SK-MEL-5 (cell line): ENCODE measurements around the gene NBAS. TPM values are rescaled to one million over a fixed set of nuclear protein-coding genes. Genes with fewer than 3 reads are reported as not detected.
A peak's percentile ranks its signal among the peaks of the same experiment; 100 is the strongest.

ENCODE experiments used
- DNase-seq: peaks from one replicate; pipeline ENCODE4 v3.0.0-alpha.2; 2016; ENCODE audit warnings: low read depth, low spot score
- in situ Hi-C: cut with HindIII; loops from 2 replicates; pipeline ENCODE4 v1.10.0; 2016; ENCODE audit warnings: low sequenced_read_pairs, high pct_unique_total_duplicates, low pct_unique_long_range_greater_than_20kb
- polyA plus RNA-seq, 2 experiments: library from polyadenylated mRNA; depleted of rRNA; stranded (reverse); fragments of >200 nt; gene quantifications; 2 replicates each; pipeline ENCODE4 v1.2.3, GENCODE V29; 2015
- total RNA-seq: library from RNA; depleted of rRNA; stranded (reverse); fragments of >200 nt; shearing (Covaris generic); gene quantifications from 2 replicates; pipeline ENCODE4 v1.2.3, GENCODE V29; 2014; rRNA removed

NBAS gene
- 59.4 and 59.6 TPM in 2 replicates for total RNA-seq
- polyA plus RNA-seq (2015; cell fraction: cytosol; rRNA removed): 19.2 and 23.4 TPM in 2 replicates
- 26.9 and 29.5 TPM in 2 replicates for polyA plus RNA-seq (2015; cell fraction: nucleus; rRNA removed)

DNA sequence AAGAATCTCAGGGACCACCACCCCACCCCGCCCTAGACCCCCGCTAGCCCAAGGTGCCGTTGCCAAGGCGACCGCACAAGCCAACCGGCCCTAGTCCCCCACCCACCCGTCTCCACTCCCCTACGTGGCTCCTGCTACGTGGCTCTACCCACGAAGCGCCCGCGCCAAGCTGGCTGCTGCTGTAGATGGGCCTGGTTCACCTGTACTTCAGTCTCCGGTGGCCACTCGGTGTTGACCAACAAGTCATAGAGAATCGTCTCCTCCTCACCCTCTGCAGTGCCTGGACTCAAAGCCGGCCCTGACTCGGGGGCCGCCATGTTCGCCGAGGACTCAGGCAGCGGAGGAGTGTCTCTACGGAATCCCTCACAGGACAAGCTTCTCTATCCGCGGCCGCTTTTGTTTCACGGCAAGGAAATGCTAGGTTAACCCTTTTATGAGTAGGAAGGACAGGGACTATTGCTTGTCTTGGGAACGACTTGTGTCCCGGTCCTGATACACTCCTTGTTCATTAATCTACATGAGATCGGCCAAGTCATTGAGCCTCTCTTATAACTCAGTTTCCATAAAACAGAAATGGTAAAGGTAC is at the start of gene NBAS:
TSS of gene NBAS (minus strand) at position 347 of the 586 bp plus-strand sequence. CDS start at position 317, 30 bp downstream.
- DNase-seq: peak; percentile 95
- in situ Hi-C loops: no loop called here

DNA sequence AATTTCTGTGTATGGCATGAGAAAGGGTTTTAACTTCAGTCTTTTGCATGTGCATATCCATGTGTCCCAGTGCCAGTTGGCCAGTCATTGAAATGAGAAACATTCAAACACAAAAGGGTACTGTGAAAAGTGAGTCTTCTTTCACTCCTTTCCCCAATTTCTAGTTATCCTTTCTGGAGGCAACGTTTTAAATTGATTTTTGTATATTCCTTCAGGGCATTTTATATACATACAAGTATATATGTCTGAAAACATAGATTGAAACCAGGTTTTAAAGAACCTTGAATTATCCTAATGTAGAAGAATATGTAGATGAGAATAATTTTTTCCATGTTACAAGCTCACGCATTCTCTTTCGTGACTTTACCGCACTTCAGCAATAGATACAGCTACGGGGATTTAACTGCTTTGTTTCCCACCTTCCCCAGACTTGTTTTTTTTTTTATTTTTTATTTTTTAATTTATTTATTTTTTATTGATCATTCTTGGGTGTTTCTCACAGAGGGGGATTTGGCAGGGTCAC is 49.4 kb upstream of the NBAS start:
- DNase-seq: no peak
- in situ Hi-C loops: no loop called here

- DNase-seq: no peak
- in situ Hi-C loops: no loop called here
These were observed 48.4 kb upstream of the NBAS start for GRCh38 chr2:15609341-15610042.

DNA sequence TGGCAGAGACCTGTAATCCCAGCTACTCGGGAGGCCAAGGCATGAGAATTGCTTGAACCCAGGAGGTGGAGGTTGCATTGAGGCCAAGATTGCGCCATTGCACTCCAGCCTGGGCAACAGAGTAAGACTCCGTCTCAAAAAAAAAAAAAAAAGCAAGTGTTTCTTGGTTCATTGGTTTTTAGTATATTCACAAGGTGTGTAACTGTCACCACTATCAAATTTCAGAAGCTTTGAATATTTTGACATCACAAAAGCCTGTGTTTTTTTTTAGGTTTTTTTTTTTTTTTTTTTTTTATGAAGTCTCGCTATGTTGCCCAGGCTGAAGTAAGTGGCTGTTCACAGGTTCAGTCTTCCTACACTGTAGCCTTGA is 47.2 kb upstream of the NBAS start:
- no peak for DNase-seq
- in situ Hi-C loops: no loop called here

- no peak for DNase-seq
- in situ Hi-C loops: no loop called here
These were observed 46.7 kb upstream of the NBAS start for GRCh38 chr2:15607709-15608391.

GRCh38 chr2:15606481-15607441 is 45.6 kb upstream of the NBAS start:
- no peak for DNase-seq
- in situ Hi-C loops: no loop called here

DNA sequence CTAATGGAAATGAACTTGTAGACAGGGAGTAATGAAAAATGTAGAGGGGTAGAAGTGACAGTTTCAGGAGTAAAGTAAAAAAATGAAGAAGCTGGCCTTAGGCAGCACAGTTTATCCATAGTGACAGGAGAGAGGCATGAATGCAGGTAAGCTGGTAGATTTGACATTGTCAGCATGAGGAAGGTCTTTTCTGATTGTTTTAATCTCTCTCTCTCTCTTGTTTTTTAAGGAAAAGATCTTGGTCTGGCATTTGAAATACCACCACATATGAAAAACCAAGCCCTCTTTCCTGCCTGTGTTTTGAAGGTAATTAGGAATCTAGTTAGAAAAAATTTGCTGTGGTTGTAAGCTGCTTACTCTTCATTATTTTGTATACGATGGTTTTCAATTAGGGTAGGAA is 44.6 kb upstream of the NBAS start:
- in situ Hi-C loops: no loop called here
- no peak for DNase-seq

GRCh38 chr2:15603948-15604347 is 42.8 kb upstream of the NBAS start:
- in situ Hi-C loops: no loop called here
- no peak for DNase-seq

- DNase-seq: no peak
- in situ Hi-C loops: no loop called here
These were observed 42.1 kb upstream of the NBAS start for GRCh38 chr2:15603044-15603765.

DNA sequence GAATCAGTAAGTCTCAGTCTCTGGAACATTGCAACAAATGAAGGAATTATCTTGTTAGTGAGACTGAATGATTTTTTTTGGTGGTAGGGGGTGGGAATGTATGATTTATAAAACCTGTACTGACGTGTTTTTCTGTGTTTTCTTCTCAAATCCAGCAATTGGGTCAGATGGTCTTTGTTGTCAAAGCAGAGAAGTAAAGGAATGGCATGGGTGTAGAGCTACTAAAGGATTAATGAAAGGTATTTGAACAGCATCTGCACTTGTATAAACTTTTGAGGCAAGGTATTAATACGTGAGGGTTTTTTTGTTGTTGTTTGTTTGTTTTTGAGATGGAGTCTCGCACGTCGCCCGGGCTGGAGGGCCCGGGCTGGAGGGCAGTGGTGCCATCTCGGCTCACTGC is 41.3 kb upstream of the NBAS start:
- in situ Hi-C loops: no loop called here
- no peak for DNase-seq

- no peak for DNase-seq
- in situ Hi-C loops: no loop called here
These were observed 40.5 kb upstream of the NBAS start for GRCh38 chr2:15601681-15602080.

DNA sequence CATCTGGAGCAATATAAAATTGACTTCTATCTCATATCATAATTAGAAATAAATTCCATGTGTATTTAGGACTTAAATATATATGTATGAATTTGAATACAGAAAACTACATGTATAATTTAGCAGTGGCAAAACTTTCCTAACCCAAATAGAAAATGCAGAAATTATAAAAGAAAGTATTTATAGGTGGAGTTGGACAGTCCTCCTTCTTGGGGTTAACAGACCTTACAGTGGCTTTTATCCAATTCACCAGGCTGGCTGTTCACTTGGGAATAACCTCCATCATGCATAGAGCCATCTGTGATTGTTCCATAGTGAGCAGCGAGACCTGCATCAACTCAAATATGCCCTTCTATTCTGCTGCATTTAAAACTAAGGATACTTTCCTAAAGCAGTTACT is 38.9 kb upstream of the NBAS start:
- in situ Hi-C loops: no loop called here

GRCh38 chr2:15596968-15597367 is 35.8 kb upstream of the NBAS start:
- DNase-seq: no peak
- in situ Hi-C loops: no loop called here

More for the DNA sequence above, 38.9 kb upstream of the NBAS start:
- no peak for DNase-seq

- in situ Hi-C loops: no loop called here
- no peak for DNase-seq
These were observed 35.2 kb upstream of the NBAS start for GRCh38 chr2:15596350-15596749.

DNA sequence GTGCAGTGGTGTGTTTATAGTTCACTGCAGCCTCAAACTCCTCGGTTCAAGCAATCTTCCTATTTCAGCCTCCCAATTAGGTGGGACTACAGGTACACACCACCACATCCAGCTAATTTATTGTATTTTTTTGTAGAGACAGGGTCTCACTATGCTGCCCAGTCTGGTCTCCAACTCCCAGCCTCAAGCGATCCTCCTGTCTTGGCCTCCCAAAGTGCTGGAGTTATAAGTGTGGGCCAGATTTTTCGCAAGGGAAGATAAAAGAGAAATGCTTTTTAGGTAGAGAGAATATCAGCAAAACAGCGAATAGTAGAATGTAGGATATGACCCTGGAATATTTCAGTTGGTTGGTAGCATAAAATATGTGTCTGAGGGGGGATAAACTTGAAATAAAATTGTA is 34.8 kb upstream of the NBAS start:
- in situ Hi-C loops: no loop called here
- DNase-seq: no peak

DNA sequence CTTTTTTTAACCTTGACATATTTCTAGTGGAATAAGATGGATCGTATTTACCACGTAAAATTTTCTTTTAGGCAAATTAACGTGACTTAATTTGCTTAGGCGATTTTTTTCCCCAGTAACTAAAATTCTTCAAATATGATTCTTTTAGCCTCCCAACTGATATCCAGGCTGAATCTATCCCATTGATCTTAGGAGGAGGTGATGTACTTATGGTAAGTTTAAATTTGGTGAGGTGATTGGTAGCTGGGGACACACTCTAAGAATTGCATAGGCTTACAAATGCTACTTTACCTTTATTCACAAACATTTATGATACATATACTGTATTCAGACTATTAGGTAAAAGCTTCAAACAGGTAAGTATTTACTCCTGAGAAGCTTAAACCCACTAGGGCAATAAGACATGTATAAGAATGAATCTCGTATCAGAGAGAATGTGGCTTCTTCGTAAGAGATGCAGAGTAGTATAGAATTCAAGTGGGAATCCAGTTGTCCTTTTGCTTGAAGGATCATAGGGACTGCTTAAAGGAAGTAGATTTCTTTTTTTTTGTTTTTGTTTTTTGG is 34.3 kb upstream of the NBAS start:
- in situ Hi-C loops: no loop called here
- no peak for DNase-seq
